ENCODE results near the gene POLD2. TPM values are rescaled to one million over a fixed set of nuclear protein-coding genes. Genes with fewer than 3 reads are reported as not detected.

The POLD2 gene
- total and polyA plus RNA-seq, 2 donors (not counting 3 experiments of a cell fraction or from before 2014, with no cell fraction given) = 96.5 to 122 TPM

- no TSS peak for BruUV-seq (replicated peaks)
- no peaks in the 10 kb centered on the region for H3K9me3 ChIP-seq (replicated peaks; ENCODE audit: control insufficient read depth, insufficient read depth, low read length)
- intact Hi-C loops (cut with micrococcal nuclease) (loop anchor here (2.0 kb wide), 3 partner anchors 18 to 74 kb away; partner anchors contain the start of gene AEBP1), dilution Hi-C loops (cut with MboI; ENCODE audit: extremely low pct_ligation_motif_present, low sequenced_read_pairs) (no loop called here)
- H3K9me1 ChIP-seq (replicated peaks; ENCODE audit: control insufficient read depth, extremely low read depth, insufficient read depth, low read length) = no peaks in the 10 kb centered on the region
- H3K4me3 ChIP-seq (replicated peaks in 1 of 3; ENCODE audit: insufficient read depth in 1 of 3, low read depth in 1 of 3, low read length in 3 of 3) = peak overlapping the region; percentile 12 to 84 (median 79)
- CTCF ChIA-PET = interaction anchor here (1.0 to 2.1 kb wide), 8 partner anchors 8 to 92 kb away, joined by 3 to 30 read pairs (median 3); partner anchors contain the start of gene AEBP1
- no peaks in the 10 kb centered on the region for H3K27me3 ChIP-seq (ENCODE audit: control insufficient read depth in 2 of 2, insufficient read depth in 2 of 2, low read length in 2 of 2)
- TF ChIP-seq POLR2A (IDR thresholded peaks at IDR 0.05; ENCODE audit: low read depth, low read length) (no peak), POLR2AphosphoS5 (IDR thresholded peaks at IDR 0.05; ENCODE audit: insufficient read depth, low read depth, low read length) (no peak)
- peak overlapping the region; percentile 9 for H2AFZ ChIP-seq (ENCODE audit: low read depth, low read length)
- H3K4me2 ChIP-seq (ENCODE audit: insufficient read depth, low read length) = peak overlapping the region; percentile 92
- DNase-seq (ENCODE audit: low read depth, low spot score) (no peak), FAIRE-seq (no peak)
- no peaks in the 10 kb centered on the region for H4K20me1 ChIP-seq (replicated peaks; ENCODE audit: control insufficient read depth, extremely low read depth, insufficient read depth, low read length)
- H3K4me1 ChIP-seq (ENCODE audit: control insufficient read depth, extremely low read depth, insufficient read depth, low read length) = peaks cover 14% of the 10 kb centered on the region
- peak overlapping the region; percentile 32 for H3K27ac ChIP-seq (ENCODE audit: insufficient read depth, low read depth, low read length)
- POLR2A ChIA-PET = no interaction called here
- peaks cover 25% of the 10 kb centered on the region for H3K79me2 ChIP-seq (ENCODE audit: control insufficient read depth, insufficient read depth, low read length)
- peaks cover 0 to 10% of the 10 kb centered on the region in 2 experiments for H3K36me3 ChIP-seq (ENCODE audit: control insufficient read depth in 2 of 2, extremely low read depth in 1 of 2, insufficient read depth in 2 of 2, low read length in 2 of 2)
- peak overlapping the region; percentile 57 for H3K9ac ChIP-seq (replicated peaks; ENCODE audit: extremely low read depth, insufficient read depth, low read length)
These were observed 819 bp downstream of the POLD2 start for GRCh38 chr7:44122529-44122928.

- no peak overlapping the region for H2AFZ ChIP-seq (ENCODE audit: low read depth, low read length)
These were observed 1.5 kb downstream of the POLD2 start for GRCh38 chr7:44121761-44122420.

More at GRCh38 chr7:44121761-44122420, 1.5 kb downstream of the POLD2 start:
- DNase-seq (ENCODE audit: low read depth, low spot score) = no peak
- peak overlapping the region; percentile 92 for H3K4me2 ChIP-seq (ENCODE audit: insufficient read depth, low read length)
- peaks cover 25% of the 10 kb centered on the region for H3K79me2 ChIP-seq (ENCODE audit: control insufficient read depth, insufficient read depth, low read length)
- no peak for FAIRE-seq
- intact Hi-C loops (cut with micrococcal nuclease) = loop anchor here (2.0 kb wide), 3 partner anchors 17 to 75 kb away; partner anchors contain the start of gene AEBP1
- no peak overlapping the region for H3K9ac ChIP-seq (replicated peaks; ENCODE audit: extremely low read depth, insufficient read depth, low read length)
- dilution Hi-C loops (cut with MboI; ENCODE audit: extremely low pct_ligation_motif_present, low sequenced_read_pairs) = no loop called here
- no peak for TF ChIP-seq FOS (IDR thresholded peaks at IDR 0.05; ENCODE audit: borderline replicate concordance, insufficient read depth, low read length)
- TF ChIP-seq GATA2 (IDR thresholded peaks at IDR 0.05; ENCODE audit: insufficient read depth, insufficient read length, low read depth, low read length) = no peak
- no peak for TF ChIP-seq POLR2AphosphoS5 (IDR thresholded peaks at IDR 0.05; ENCODE audit: insufficient read depth, low read depth, low read length)
- TF ChIP-seq CTCF (IDR thresholded peaks at IDR 0.05; ENCODE audit: extremely low read depth in 1 of 2, insufficient read depth in 1 of 2, low read depth in 1 of 2, low read length in 2 of 2) = no peak
- TF ChIP-seq JUN (IDR thresholded peaks at IDR 0.05; ENCODE audit: borderline replicate concordance, insufficient read depth, insufficient read length, low read depth) = no peak
- TF ChIP-seq EZH2 (IDR thresholded peaks at IDR 0.05; ENCODE audit: borderline replicate concordance, low read depth, low read length, severe bottlenecking) = no peak
- TF ChIP-seq POLR2A (IDR thresholded peaks at IDR 0.05; ENCODE audit: low read depth, low read length) = no peak
- no peak for TF ChIP-seq MAX (IDR thresholded peaks at IDR 0.05; ENCODE audit: insufficient read depth, insufficient read length)
- no peak for TF ChIP-seq MYC (IDR thresholded peaks at IDR 0.05; ENCODE audit: low read depth, low read length)
- H3K4me1 ChIP-seq (ENCODE audit: control insufficient read depth, extremely low read depth, insufficient read depth, low read length) = peaks cover 14% of the 10 kb centered on the region
- H3K4me3 ChIP-seq (replicated peaks in 1 of 3; ENCODE audit: insufficient read depth in 1 of 3, low read depth in 1 of 3, low read length in 3 of 3) = peak overlapping the region in 1 of 3 experiments; percentile 84
- H3K27ac ChIP-seq (ENCODE audit: insufficient read depth, low read depth, low read length) = no peak overlapping the region
- ChIA-PET POLR2A (no interaction called here), CTCF (interaction anchor here (1.4 to 1.8 kb wide), 2 partner anchors 10 to 17 kb away, joined by 3 to 7 read pairs; partner anchors contain the start of gene AEBP1)
- no TSS peak for BruUV-seq (replicated peaks)
- no peaks in the 10 kb centered on the region for H3K9me1 ChIP-seq (replicated peaks; ENCODE audit: control insufficient read depth, extremely low read depth, insufficient read depth, low read length)
- no peaks in the 10 kb centered on the region for H3K27me3 ChIP-seq (ENCODE audit: control insufficient read depth in 2 of 2, insufficient read depth in 2 of 2, low read length in 2 of 2)
- peaks cover 0 to 15% of the 10 kb centered on the region in 2 experiments for H3K36me3 ChIP-seq (ENCODE audit: control insufficient read depth in 2 of 2, extremely low read depth in 1 of 2, insufficient read depth in 2 of 2, low read length in 2 of 2)
- no peaks in the 10 kb centered on the region for H3K9me3 ChIP-seq (replicated peaks; ENCODE audit: control insufficient read depth, insufficient read depth, low read length)
- H4K20me1 ChIP-seq (replicated peaks; ENCODE audit: control insufficient read depth, extremely low read depth, insufficient read depth, low read length) = no peaks in the 10 kb centered on the region
